GM12874 (cell line): ENCODE data around the gene SVIL.

Experiments
- TF ChIP-seq, protein P1 (sequence below): IDR thresholded peaks from 2 replicates; pipeline ENCODE4 v1.5.1; 2011; ENCODE audit warnings: low read depth, mild to moderate bottlenecking, control low read depth, low read length, moderate library complexity; ENCODE audit not compliant: insufficient read depth

SVIL gene

DNA sequence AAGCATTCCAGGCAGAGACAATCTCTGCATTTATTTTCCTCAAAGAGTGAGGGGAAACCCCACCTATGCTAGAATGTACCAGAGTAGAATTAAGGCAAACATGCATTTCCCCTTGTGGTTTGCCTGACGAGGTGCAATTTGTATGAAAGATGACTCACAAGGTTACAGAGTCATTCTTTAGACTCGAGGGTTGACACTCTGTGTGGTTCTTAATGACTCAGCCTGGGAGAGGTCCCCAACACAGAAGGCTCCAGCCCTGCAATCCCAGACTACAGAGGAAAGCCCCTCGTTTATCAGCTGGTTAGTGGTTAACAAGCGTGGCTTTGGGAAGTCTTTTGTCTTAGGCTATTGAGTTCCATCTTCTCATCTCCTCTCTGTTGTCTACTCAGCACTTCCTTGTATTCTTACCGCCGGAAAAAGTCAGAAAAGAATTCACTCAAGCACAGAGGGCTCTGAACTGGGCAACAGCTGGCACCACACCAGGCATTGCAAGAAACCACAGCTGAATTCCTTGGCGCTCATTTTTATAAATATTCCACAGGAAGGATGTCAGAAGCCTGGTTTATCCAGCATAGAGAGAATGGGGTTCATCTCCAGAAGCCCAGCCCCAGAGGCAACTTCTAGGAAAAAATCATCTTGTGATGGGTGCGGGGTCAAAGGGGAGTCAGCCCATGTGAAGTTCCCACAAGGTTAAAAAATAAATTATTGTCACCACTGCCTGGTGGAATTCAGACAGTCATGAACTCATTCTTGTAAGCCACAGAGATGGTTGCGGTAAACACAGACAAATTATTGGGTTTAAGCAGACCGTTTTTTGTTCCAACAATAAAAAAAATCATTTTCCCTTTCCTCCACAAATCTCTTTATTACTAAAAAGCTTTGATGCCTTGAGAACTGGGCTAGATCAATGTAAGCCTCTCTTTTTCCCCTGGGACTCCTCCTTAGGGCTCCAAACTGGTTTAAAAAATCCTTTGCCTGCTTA is 24.5 kb upstream of the SVIL start:
- TF ChIP-seq, protein P1, sequence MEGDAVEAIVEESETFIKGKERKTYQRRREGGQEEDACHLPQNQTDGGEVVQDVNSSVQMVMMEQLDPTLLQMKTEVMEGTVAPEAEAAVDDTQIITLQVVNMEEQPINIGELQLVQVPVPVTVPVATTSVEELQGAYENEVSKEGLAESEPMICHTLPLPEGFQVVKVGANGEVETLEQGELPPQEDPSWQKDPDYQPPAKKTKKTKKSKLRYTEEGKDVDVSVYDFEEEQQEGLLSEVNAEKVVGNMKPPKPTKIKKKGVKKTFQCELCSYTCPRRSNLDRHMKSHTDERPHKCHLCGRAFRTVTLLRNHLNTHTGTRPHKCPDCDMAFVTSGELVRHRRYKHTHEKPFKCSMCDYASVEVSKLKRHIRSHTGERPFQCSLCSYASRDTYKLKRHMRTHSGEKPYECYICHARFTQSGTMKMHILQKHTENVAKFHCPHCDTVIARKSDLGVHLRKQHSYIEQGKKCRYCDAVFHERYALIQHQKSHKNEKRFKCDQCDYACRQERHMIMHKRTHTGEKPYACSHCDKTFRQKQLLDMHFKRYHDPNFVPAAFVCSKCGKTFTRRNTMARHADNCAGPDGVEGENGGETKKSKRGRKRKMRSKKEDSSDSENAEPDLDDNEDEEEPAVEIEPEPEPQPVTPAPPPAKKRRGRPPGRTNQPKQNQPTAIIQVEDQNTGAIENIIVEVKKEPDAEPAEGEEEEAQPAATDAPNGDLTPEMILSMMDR = peak; percentile 20; the same call in 1 of the 2 replicates

DNA sequence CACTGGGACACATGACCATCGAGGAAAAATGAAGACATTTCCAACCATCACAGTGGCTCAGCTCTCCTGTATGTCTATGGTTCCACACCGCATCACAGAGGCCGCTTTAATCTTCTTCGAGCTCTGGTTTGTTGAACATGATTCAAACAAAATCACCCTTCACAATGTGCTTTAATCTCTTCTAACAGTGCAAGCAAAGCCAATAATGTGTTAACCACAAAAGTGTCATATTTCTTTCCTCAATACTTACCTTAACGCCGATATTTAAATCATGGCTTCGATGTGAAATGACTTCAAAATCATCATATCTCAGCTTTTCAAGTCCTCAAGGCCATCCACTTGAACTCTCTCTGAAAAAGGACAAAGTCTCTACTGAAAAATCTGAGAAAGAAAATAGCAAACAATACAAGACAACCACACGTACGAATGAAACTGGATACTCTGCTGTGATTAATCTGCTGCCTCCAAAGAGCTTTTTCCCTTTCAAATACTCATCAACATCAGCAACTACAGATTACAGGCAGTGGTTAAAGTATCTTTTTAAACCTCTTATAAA is 23.0 kb upstream of the SVIL start:
- TF ChIP-seq, protein P1 = no peak

DNA sequence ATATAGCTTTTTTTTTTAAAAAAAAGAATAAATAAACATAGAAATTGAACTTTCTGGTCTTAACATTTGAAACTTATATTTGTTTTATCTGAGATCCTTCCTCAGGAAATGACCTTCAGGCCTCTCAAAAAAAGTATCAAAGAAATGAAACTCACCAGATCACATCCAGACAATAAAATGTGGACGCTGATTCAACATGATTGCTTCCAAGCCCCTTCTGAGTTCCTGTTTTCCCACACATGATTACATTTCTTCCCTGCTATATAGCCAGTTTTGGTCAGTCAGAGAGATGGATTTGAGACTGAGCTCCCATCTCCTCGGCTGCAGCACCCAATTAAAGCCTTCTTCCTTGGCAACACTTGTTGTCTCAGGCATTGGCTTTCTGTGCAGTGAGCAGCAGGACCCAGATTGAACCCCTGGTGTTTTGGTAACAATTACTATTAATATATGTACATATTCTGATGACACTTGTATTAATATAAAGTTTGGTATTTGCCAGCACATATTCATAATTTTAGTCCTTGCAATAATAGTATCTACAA is 21.8 kb upstream of the SVIL start:
- TF ChIP-seq, protein P1 = no peak

DNA sequence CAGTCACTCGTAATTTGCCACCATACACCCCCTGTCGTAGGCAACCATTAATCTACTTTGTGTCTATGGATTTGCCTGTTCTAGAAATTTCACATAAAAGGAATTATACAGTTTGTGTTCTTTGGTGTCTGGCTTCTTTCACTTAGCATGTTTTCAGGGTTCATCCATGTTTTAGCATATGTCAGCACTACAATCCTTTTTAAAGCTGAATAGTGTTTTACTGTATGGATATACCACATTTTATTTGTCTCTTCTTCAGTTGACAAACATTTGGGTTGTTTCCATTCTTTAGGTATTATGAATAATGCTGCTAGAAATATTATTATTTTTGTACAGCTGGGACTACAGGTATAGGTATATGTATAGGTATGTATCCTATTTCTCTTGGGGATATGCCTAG is 17.4 kb upstream of the SVIL start:
- TF ChIP-seq, protein P1 = no peak

DNA sequence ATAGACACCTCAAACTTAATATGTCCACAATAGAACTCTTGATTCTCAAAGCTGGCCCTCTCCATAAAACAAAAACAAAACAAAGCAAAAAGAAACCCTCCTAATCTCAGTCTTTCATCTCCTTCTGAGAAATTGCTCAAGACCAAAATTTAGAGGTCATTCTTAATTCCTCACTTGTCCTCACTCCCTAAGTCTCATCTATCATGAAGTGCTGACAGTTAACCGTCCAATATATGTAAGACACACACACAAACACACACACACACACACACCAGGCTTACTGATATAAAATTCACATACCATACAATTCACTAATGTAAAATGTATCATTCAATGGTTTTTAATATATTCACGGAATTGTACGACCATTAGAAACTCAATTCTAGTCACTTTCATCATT is 17.0 kb upstream of the SVIL start:
- TF ChIP-seq, protein P1 = no peak

DNA sequence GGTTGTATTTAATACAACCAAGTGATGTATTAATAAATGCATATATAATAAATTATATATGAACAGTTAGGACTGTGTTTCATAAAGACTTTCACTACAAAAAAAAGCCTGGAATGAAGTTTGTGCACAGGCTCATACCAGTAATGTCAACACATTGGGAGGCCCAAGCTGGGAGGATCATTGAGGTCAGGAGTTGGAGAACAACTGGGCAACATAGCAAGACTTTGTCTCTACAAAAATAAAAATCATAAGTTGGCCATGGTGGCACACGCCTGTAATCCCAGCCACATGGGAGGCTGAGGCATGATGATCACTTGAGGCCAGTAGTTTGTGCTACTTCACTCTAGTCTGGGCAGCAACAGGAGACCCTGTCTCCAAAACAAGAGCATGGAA is 15.8 kb upstream of the SVIL start:
- TF ChIP-seq, protein P1 = no peak
